ENCODE data around the gene NAPEPLD.
A peak's percentile ranks its signal among the peaks of the same experiment; 100 is the strongest.
"Not testable (repeated sequence)": the region's sequence is repeated elsewhere in the genome, so short reads cannot be mapped to it uniquely, and the experiment has no call there.

NAPEPLD gene

GRCh38 chr7:103148994-103149807, at the start of gene NAPEPLD:
Gene NAPEPLD (minus strand): TSS chr7:103149099. CDS start chr7:103128776, 20,323 bp downstream.
- peak; percentile 64 for DNase-seq

GRCh38 chr7:103198079-103198478, 49.2 kb upstream of the NAPEPLD start:
- DNase-seq, result not testable (repeated sequence)

GRCh38 chr7:103195364-103195763, 46.5 kb upstream of the NAPEPLD start:
- DNase-seq, result not testable (repeated sequence)

GRCh38 chr7:103172415-103173146, 23.7 kb upstream of the NAPEPLD start:
- not testable (repeated sequence) for DNase-seq

GRCh38 chr7:103171695-103172414, 23.0 kb upstream of the NAPEPLD start:
- DNase-seq, result not testable (repeated sequence)

GRCh38 chr7:103166921-103167544, 18.1 kb upstream of the NAPEPLD start:
- not testable (repeated sequence) for DNase-seq

- not testable (repeated sequence) for DNase-seq
Observed at GRCh38 chr7:103163087-103163825, 14.4 kb upstream of the NAPEPLD start.

GRCh38 chr7:103162641-103163040, 13.7 kb upstream of the NAPEPLD start:
- not testable (repeated sequence) for DNase-seq

GRCh38 chr7:103161998-103162616, 13.2 kb upstream of the NAPEPLD start:
- not testable (repeated sequence) for DNase-seq

- DNase-seq, result not testable (repeated sequence)
Observed at GRCh38 chr7:103159072-103159471, 10.2 kb upstream of the NAPEPLD start.

GRCh38 chr7:103155331-103156024, 6.6 kb upstream of the NAPEPLD start:
- not testable (repeated sequence) for DNase-seq

- DNase-seq, result no peak
Observed at GRCh38 chr7:103154042-103154441, 5.1 kb upstream of the NAPEPLD start.

- not testable (repeated sequence) for DNase-seq
Observed at GRCh38 chr7:103152744-103153617, 4.1 kb upstream of the NAPEPLD start.

- DNase-seq, result not testable (repeated sequence)
Observed at GRCh38 chr7:103151993-103152676, 3.2 kb upstream of the NAPEPLD start.

GRCh38 chr7:103150192-103150591, 1.3 kb upstream of the NAPEPLD start:
- DNase-seq, result no peak

GRCh38 chr7:103149808-103150180, 895 bp upstream of the NAPEPLD start:
- no peak for DNase-seq

GRCh38 chr7:103148131-103148993, 537 bp downstream of the NAPEPLD start:
- DNase-seq, result no peak

GRCh38 chr7:103144754-103145153, 4.1 kb downstream of the NAPEPLD start:
- DNase-seq, result not testable (repeated sequence)

Measured in stimulated activated CD4-positive, alpha-beta T cell treated with anti-CD3 and anti-CD28 coated beads, Interleukin-1b, Interleukin-23, amount 100 ng/mL, for 48 hours (primary cell).